ENCODE data around the gene RAI14.

RAI14 gene

GRCh38 chr5:34656001-34656699 lies at the start of gene RAI14:
Gene RAI14 (plus strand): TSS chr5:34656328. CDS start chr5:34686920, 30,592 bp downstream.
- DNase-seq = peak; percentile 89

- DNase-seq = no peak
Measured at GRCh38 chr5:34608368-34608767, 47.8 kb upstream of the RAI14 start.

DNA sequence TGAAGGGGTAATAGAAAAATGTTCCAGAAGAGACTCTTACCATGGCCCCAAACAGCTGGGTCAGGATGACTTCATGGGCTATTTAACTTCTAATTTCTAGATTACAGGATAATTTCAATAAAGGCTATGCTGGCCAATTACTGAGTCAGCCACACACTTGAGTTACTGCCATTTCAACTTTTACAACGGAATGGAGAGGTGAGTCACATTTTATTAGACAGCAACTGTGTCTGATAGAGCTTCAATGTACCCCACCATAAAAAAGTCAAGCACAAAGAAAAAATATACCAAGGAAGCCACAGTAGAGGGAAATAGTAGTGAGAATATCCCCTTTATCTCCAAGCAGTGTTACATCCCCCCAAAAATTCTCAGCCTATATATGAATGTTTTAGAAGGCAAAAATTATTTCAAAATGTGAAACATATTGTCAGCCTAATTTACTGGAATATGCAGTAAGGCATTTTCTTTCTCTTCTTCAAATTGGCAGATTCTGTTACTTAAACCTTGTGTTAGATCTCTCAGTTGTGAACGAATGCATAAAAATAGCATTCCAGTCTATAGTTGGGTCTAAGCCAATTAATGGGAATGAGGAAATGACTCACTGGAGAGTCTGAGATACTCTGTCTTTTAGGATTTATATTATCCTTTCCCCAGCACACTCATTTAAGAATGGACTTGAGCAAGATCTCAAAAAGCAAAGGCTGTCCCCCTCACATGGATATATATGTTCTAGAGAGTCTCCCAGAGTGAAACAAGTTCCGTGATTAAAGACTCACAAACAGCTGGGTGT lies 47.1 kb upstream of the RAI14 start:
- no peak for DNase-seq

DNA sequence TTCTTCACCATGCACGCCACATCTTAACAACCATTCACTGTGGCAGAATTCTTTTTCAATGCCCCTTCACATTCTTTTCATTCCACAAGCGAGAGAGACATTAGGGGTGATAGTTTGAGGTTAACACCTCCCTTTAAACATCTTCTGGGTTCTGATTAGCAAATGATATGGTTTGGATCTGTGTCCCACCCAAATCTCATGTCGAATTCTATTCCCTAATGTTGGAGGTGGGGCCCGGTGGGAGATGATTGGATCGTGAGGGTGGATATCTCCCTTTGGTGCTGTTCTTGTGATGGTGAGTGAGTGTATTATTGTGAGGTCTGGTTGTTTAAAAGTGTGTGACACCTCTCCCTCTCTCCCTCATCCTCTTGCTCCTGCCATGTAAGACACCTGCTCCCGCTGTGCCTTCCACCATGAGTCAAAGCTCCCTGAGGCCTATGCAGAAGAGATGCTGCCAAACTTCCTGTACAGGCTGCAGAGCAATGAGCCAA lies 46.1 kb upstream of the RAI14 start:
- DNase-seq = no peak

DNA sequence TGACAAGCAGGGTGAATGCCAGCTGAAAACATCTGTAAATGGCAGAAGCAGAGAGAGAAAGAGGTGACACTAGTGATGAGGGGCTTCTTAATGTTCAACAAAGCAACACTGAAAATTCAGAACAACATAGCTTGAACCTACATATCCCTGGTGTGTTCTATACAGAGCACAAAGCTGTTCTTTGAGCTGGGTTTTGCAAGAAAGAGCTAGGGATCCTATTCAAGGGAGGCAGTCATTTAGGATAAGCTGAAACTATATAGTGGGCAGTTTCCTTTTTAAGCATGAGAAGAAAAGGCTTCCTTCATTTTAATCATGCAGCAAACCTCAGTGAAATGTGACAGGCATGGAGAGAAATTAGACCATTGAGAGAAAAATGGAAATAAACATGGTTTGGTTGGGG lies 45.6 kb upstream of the RAI14 start:
- no peak for DNase-seq

GRCh38 chr5:34611464-34612415 lies 44.4 kb upstream of the RAI14 start:
- DNase-seq = no peak

- DNase-seq = no peak
Measured at GRCh38 chr5:34616651-34617050, 39.5 kb upstream of the RAI14 start.

GRCh38 chr5:34618371-34619065 lies 37.6 kb upstream of the RAI14 start:
- DNase-seq = no peak

DNA sequence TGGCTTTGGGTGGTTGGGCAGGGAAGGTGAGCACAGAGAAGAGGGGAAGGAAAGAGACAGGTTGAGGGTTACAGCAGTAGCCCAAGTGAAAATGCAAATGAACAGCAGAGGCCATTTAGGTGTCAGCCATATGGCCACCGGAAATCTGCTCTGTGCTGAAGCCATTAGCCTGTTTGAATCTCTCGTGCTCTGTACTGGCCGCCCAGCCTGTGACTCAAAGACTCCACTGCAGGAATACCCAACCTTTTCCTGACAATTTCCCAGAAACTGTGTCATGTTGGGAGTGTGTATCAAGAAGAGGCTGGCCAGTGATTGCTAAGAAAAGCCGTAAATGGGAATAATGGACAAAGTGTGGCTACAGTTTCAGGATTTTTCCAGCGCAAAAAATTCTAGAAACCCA lies 35.9 kb upstream of the RAI14 start:
- DNase-seq = no peak

DNA sequence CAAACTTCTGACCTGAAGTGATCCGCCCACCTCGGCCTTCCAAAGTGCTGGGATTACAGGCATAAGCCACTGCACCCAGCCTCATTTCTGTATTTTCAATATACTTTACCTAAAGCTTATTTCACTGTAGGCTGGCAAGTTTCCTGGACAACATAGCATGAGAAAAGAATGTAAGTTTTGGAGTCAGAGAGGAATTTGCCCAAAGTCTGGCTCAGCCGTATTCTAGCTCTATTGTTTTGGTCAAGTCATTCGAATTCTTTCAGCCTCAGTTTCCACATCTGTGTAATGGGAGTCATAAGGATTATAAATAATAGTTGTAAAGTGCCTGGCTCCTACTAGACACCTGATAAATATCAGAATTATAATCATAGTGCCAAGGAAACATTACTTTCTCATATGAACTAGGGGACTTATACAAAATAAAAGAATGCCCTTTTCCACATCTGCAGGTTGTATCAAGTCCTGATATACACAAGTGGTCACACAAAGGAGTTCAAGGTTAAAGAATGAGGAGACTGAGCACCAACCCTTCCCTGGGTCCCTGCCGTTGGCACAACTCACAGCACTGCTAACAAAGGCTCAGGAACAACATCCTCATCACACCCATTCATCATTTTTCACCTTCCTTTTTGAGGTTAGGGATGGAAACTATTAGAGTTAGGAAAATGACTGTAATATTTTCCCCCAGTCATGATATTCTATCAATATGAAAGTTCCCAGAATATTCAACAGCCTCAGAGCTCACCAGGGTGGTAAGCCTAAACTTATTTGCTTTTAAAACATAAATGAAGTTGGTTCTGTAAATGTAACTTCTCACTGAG lies 34.6 kb upstream of the RAI14 start:
- no peak for DNase-seq

- DNase-seq = no peak
Measured at GRCh38 chr5:34622098-34622400, 34.1 kb upstream of the RAI14 start.

DNA sequence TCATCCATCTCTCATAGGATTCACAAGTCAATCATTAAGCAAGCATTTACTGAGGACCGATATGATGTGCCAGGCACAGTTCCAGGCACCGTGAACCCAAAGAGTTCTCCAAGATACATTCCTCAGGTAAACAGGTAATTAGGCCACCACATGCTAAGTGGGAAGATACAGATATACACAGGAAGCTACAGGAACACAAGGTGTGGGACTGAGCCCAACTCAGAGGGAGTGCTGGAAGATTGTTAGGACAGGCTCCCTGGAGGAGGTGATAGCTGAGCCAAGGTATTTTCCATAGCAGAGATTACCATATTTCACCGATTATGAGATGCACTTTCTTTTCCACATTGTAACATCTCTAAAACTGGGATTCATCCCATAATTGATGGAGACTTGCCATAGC lies 31.4 kb upstream of the RAI14 start:
- DNase-seq = no peak

DNA sequence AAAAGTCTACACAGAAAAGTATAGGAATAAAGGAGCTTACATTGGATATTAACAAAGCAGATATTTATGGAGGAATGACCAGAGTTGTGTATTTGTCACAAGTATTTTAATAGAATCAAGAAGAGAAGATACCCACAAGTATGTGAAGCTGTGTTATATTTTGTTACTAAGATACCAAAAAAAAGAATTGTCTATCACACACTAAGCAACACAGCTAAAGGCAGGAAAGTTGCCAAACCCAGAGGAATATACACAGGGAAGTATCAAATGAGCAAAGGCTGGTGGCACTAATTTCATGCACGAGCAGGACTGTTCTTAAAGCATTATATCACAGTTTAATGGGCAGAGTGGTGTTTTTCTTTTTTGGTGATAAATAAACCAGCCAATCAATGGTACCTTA lies 30.9 kb upstream of the RAI14 start:
- no peak for DNase-seq

DNA sequence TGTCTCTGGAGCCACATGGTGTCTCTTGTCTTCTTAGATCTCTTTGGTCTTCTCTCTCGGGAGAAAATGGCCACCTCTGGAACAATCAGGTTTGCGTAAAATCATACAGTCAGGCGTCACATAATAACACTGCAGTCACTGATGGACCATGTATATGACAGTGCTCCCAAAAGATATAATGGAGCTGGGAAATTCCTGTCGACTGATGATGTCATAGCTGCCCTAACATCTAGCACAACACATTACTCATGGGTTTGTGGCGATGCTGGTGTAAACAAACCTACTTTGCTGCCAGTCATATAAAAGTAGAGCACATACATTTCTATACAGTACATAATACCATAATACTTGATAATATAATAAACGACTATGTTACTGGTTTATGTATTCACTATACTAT lies 30.1 kb upstream of the RAI14 start:
- DNase-seq = no peak

DNA sequence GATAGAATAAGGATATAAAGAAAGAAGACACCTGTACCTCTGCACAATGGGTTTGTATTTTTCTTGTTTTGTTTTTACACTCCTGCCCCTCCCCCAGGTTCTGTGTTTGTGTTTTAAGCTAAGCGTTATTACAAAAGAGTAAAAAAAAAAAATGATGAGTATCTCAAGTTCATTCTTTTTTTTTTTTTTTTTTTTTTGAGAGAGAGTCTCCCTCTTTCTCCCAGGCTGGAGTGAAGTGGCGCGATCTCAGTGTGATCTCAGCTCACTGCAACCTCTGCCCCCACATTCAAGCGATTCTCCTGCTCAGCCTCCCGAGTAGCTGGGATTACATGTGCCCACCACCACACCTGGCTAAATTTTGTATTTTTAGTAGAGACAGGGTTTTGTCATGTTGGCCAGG lies 29.4 kb upstream of the RAI14 start:
- no peak for DNase-seq

DNA sequence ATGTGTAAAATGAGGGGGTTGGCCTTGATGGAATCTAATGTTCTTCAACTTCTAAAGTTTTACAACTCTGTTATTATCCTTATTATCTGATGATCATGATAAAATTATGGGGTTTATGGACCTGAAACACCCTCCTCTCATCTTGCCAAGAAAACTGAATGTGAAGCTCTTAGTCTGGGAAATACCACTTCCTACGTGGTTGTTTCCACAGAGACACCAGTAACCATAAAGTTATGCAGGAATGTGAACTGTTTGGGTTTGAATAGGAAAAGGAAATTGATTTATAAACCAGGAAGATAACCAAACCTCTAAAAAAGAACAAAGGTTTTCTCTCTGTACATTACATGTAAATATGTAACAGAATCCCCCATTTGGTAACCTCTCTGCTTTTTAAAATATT lies 28.3 kb upstream of the RAI14 start:
- DNase-seq = no peak

GRCh38 chr5:34628373-34628772 lies 27.8 kb upstream of the RAI14 start:
- DNase-seq = no peak

DNA sequence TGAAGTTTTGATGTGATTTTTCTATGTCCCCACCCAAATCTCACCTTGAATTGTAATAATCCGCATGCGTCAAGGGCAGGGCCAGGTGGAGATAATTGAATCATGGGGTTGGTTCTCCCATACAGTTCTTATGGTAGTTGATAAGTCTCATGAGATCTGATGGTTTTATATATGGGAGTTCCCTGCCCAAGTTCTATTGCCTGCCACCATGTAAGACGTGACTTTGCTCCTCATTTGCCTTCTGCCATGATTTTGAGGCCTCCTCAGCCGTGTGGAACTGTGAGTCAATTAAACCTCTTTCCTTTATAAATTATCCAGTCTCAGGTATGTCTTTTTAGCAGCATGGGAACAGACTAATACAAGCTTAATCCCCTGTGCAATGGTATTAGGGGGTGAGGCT lies 25.5 kb upstream of the RAI14 start:
- no peak for DNase-seq

GRCh38 chr5:34632807-34633422 lies 23.2 kb upstream of the RAI14 start:
- no peak for DNase-seq

GRCh38 chr5:34639852-34640626 lies 16.1 kb upstream of the RAI14 start:
- DNase-seq = no peak

Data from right forelimb (tissue), 1 donor.